Parathyroid adenoma (tissue), 2 donors: ENCODE measurements around the gene SLX9.

ENCODE experiments used
- H2AFZ ChIP-seq: fragments of 300-600 bp; sonication (generic); one replicate; pipeline ENCODE4 v1.7.0; 2017; ENCODE audit warnings: antibody characterized with exemption, mild to moderate bottlenecking
- H3K27ac ChIP-seq: fragments of 300-600 bp; sonication (generic); one replicate; pipeline ENCODE4 v1.7.0; 2017
- H3K27me3 ChIP-seq: fragments of 300-600 bp; sonication (generic); one replicate; pipeline ENCODE4 v1.7.0; 2017; ENCODE audit warnings: low read length; ENCODE audit not compliant: control insufficient read depth, insufficient read depth
- H3K36me3 ChIP-seq: fragments of 300-600 bp; sonication (generic); one replicate; pipeline ENCODE4 v1.7.0; 2017; ENCODE audit warnings: low read length; ENCODE audit not compliant: control insufficient read depth, insufficient read depth
- H3K4me1 ChIP-seq: fragments of 300-600 bp; sonication (generic); one replicate; pipeline ENCODE4 v1.7.0; 2017; ENCODE audit warnings: control low read depth
- H3K4me2 ChIP-seq: fragments of 300-600 bp; sonication (generic); one replicate; pipeline ENCODE4 v1.7.0; 2017; ENCODE audit warnings: low read length
- H3K4me3 ChIP-seq: fragments of 300-600 bp; sonication (generic); one replicate; pipeline ENCODE4 v1.7.0; 2017; ENCODE audit warnings: low read depth, low read length
- H3K79me2 ChIP-seq: fragments of 300-600 bp; sonication (generic); one replicate; pipeline ENCODE4 v1.7.0; 2017; ENCODE audit warnings: control low read depth
- H3K9ac ChIP-seq: fragments of 300-600 bp; sonication (generic); one replicate; pipeline ENCODE4 v1.7.0; 2017; ENCODE audit warnings: mild to moderate bottlenecking
- H3K9me3 ChIP-seq: fragments of 300-600 bp; sonication (generic); one replicate; pipeline ENCODE4 v1.7.0; 2017; ENCODE audit warnings: low read length; ENCODE audit not compliant: control insufficient read depth
- TF ChIP-seq, protein P1 (sequence below): fragments of 300-600 bp; sonication (generic); IDR thresholded peaks from one replicate; pipeline ENCODE4 v1.7.0; 2017; ENCODE audit warnings: antibody characterized with exemption, mild to moderate bottlenecking
- donor health status: primary hyperparathyroidism.

SLX9 gene

DNA sequence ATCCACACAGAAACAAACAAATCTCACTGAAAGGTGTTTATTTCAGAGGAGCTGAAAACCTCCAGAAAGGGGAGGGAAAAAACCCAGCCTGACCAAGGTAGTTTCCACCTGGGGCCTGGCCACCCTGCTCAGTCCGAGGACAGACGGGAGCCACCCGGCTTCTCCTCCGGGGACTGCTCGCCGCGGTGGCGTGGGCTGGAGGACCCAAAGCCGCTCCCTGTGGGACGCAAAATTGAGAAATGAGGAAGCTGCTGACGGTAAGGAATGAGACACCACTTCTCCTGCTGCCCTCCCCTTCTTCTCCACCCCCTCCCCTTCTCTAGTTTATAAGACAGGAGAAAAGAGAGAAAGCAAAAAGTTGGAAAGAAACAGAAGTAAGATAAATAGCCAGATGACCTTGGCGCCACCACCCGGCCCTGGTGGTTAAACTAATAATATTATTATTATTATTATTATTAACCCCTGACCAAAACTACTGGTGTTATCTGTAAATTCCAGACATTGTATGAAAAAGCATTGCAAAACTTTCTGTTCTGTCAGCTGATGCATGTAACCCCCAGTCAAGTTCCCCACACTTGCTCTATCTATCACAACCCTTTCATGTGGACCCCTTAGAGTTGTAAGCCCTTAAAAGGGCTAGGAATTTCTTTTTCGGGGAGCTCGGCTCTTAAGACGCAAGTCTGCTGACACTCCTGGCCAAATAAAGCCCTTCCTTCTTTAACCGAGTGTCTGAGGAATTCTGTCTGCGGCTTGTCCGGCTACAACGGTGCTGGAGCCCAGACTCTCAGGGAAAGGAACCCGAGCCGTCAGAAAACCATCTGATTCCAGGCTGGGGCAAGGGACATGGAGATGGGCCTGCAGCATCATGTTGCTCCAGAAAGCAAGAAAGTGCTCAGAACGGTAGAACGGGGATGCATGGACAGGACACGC is 31.6 kb upstream of the SLX9 start:
- no peak overlapping the region for H3K27ac ChIP-seq
- H3K4me2 ChIP-seq = no peak overlapping the region
- no peaks in the 10 kb centered on the region for H3K4me1 ChIP-seq
- no peaks in the 10 kb centered on the region for H3K9me3 ChIP-seq
- no peaks in the 10 kb centered on the region for H3K36me3 ChIP-seq
- no peaks in the 10 kb centered on the region for H3K79me2 ChIP-seq
- TF ChIP-seq, protein P1, sequence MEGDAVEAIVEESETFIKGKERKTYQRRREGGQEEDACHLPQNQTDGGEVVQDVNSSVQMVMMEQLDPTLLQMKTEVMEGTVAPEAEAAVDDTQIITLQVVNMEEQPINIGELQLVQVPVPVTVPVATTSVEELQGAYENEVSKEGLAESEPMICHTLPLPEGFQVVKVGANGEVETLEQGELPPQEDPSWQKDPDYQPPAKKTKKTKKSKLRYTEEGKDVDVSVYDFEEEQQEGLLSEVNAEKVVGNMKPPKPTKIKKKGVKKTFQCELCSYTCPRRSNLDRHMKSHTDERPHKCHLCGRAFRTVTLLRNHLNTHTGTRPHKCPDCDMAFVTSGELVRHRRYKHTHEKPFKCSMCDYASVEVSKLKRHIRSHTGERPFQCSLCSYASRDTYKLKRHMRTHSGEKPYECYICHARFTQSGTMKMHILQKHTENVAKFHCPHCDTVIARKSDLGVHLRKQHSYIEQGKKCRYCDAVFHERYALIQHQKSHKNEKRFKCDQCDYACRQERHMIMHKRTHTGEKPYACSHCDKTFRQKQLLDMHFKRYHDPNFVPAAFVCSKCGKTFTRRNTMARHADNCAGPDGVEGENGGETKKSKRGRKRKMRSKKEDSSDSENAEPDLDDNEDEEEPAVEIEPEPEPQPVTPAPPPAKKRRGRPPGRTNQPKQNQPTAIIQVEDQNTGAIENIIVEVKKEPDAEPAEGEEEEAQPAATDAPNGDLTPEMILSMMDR = no peak
- H2AFZ ChIP-seq = no peak overlapping the region
- no peaks in the 10 kb centered on the region for H3K27me3 ChIP-seq
- no peak overlapping the region for H3K9ac ChIP-seq
- H3K4me3 ChIP-seq = no peak overlapping the region

DNA sequence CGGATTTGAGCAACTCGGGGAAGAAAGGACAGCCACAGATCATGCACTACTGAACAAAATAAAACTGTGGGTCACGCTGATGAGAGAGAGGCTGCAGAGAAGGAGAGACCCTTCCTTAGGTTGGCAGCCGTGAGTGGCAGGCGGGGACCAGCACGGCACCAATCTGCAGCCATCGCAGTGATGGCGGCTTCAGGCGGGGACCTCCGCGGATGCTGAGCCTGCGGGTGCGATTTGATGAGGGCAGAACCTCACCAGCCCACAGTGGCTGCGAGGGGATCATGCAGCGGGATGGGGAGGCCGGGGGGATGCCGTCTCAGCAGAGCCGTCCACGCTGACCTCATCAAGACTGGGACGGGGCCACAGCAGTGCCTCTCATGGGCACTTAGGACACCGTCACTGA is 30.9 kb upstream of the SLX9 start:
- no peaks in the 10 kb centered on the region for H3K27me3 ChIP-seq
- no peak overlapping the region for H3K4me2 ChIP-seq
- no peak overlapping the region for H3K27ac ChIP-seq
- no peak overlapping the region for H2AFZ ChIP-seq
- H3K4me3 ChIP-seq = no peak overlapping the region
- H3K9ac ChIP-seq = no peak overlapping the region
- no peaks in the 10 kb centered on the region for H3K4me1 ChIP-seq
- no peaks in the 10 kb centered on the region for H3K36me3 ChIP-seq
- H3K9me3 ChIP-seq = no peaks in the 10 kb centered on the region
- TF ChIP-seq, protein P1 = no peak
- H3K79me2 ChIP-seq = no peaks in the 10 kb centered on the region

DNA sequence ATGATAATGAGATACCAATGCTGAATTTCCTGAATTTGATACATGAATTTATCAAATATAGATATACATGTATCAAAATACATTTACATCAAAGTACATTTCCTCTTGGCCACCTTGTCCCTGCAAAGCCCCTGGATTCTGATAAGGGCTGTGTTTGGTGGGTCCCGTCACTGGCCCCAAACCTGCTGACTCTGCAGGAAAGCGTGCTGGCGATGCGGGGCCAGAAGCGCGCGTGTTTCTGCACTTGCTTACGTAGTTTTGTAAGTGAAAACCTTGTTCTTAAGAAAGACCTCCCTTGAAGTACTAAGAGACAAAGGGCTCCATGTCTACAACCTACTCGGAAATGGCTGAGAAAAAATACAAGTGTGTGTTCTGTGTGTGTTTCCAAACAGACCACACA is 30.1 kb upstream of the SLX9 start:
- no peaks in the 10 kb centered on the region for H3K36me3 ChIP-seq
- TF ChIP-seq, protein P1 = no peak
- H3K4me2 ChIP-seq = no peak overlapping the region
- H3K27ac ChIP-seq = no peak overlapping the region
- H3K4me1 ChIP-seq = no peaks in the 10 kb centered on the region
- no peak overlapping the region for H3K4me3 ChIP-seq
- H3K27me3 ChIP-seq = no peaks in the 10 kb centered on the region
- no peak overlapping the region for H3K9ac ChIP-seq
- H3K79me2 ChIP-seq = no peaks in the 10 kb centered on the region
- no peak overlapping the region for H2AFZ ChIP-seq
- H3K9me3 ChIP-seq = no peaks in the 10 kb centered on the region

DNA sequence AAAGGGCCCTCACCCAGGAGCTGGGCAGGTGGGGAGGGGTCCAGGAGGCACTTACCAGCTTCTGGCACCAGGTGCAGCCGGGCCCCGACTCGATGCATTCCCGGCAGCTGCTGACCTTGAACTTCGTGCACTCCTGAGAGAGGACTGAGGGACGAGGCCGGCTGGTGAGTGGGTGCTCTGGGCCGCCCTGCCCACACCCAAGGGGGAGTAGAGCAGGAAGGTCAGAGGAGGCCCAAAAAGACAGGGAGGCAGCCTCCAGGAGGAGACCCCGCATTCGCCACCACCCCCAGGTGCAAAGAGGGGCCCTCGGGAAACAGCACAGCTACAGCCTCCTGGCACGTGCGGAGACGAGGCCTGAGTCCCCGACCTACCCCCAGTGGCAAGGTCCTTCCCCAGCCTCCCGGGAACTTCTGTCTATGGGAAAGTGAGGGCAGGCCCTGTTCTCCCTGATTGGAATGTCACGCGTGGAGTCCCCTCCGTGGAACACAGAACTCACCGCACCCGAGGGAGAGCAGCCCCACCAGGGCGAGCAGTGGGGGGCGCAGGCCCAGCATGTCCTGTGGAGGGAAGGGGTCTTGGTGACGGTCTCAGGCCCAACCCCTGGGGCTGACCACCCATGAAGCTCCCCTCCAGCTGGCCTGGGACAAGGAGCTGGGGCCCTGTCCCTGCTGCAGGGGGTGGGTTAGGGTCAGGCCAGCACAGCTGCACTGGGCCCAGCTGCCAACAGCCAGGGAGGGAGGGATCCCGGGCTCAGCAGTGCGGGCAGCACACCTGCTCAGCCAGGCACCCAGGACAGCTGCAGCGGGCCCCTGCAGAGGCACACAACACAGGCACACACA is 29.4 kb upstream of the SLX9 start:
- no peak overlapping the region for H2AFZ ChIP-seq
- H3K4me3 ChIP-seq = no peak overlapping the region
- no peaks in the 10 kb centered on the region for H3K9me3 ChIP-seq
- H3K36me3 ChIP-seq = no peaks in the 10 kb centered on the region
- H3K27ac ChIP-seq = no peak overlapping the region
- H3K9ac ChIP-seq = no peak overlapping the region
- no peaks in the 10 kb centered on the region for H3K79me2 ChIP-seq
- TF ChIP-seq, protein P1 = no peak
- no peaks in the 10 kb centered on the region for H3K4me1 ChIP-seq
- H3K4me2 ChIP-seq = no peak overlapping the region
- no peaks in the 10 kb centered on the region for H3K27me3 ChIP-seq
